Measurements from ENCODE around the gene PLA2G6.

GRCh38 chr22:38065539-38065938, 116.1 kb downstream of the PLA2G6 start:
- no peak for TF ChIP-seq ZNF253 (CRISPR knock-in tag; conservative IDR thresholded peaks at IDR 0.05)
- no peak for TF ChIP-seq ZEB2 (IDR thresholded peaks at IDR 0.05)
- no peak for TF ChIP-seq LCOR (CRISPR knock-in tag; IDR thresholded peaks at IDR 0.05)
- TF ChIP-seq ZNF512 (tag; IDR thresholded peaks at IDR 0.05): no peak
- TF ChIP-seq HDAC2 (IDR thresholded peaks at IDR 0.05): no peak
- TF ChIP-seq EGR1 (conservative IDR thresholded peaks at IDR 0.05): no peak
- TF ChIP-seq REST (IDR thresholded peaks at IDR 0.05; ENCODE audit: borderline replicate concordance): no peak
- TF ChIP-seq REST (CRISPR knock-in tag; IDR thresholded peaks at IDR 0.05; ENCODE audit: low read depth): no peak

Measured in K562 (cell line).